ENCODE data around the gene ALDH2.
A peak's percentile ranks its signal among the peaks of the same experiment; 100 is the strongest.
"Not testable (repeated sequence)": the region's sequence is repeated elsewhere in the genome, so short reads cannot be mapped to it uniquely, and the experiment has no call there.

The ALDH2 gene

DNA sequence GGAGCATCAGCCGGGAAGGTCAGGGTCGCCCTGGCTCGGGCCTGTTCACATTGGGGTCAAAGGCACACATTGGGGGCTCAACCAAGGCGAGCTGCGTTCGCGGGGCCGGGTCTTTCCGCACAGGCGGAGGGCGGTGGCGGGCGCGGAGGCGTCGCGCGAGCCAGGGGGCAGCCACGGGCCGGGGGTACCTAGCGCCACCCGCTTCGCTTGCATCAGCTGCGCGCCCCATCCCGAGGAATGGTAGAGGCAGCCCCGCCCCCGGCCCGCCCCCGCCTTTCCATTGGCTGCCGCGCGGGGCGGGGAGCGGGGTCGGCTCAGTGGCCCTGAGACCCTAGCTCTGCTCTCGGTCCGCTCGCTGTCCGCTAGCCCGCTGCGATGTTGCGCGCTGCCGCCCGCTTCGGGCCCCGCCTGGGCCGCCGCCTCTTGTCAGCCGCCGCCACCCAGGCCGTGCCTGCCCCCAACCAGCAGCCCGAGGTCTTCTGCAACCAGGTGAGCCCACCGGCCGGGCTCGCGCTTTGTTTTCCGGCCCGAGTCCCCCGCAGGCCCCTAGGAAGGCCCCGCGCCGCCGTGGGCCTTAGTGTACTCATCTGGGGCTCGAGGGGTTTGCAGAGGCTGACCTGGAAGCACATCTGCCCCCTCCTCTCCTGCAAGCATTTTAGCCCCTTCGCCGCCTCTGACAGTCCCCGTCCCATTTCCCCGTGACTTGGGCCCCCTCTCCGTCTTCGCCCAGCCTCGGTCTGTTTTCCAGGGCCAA, at the start of gene ALDH2:
TSS of gene ALDH2 (plus strand) at position 326 of the 754 bp plus-strand sequence. CDS start at position 376, 50 bp downstream.
- peak; percentile 88 for DNase-seq

GRCh38 chr12:111719316-111719715, 47.4 kb upstream of the ALDH2 start:
- DNase-seq, result not testable (repeated sequence)

DNA sequence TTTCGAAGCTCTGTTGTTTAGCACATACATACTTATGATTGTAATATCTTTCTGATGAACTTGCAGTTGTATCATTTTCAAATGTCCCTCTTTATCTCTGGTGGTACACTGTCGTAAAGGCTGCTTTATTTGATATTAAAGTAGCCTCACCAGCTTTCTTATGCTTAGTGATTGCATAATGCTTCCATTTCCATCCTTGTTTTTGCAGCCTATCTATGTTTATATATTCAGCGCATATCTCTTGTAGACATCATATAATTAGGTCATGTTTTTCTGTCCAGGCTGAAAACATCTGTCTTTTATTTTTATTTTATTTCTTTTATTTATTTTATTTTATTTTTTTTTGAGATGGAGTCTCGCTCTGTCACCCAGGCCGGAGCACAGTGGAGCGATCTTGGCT, 46.3 kb upstream of the ALDH2 start:
- DNase-seq, result no peak

- not testable (repeated sequence) for DNase-seq
Measured at GRCh38 chr12:111723646-111724360, 42.9 kb upstream of the ALDH2 start.

GRCh38 chr12:111728795-111729194, 37.9 kb upstream of the ALDH2 start:
- no peak for DNase-seq

DNA sequence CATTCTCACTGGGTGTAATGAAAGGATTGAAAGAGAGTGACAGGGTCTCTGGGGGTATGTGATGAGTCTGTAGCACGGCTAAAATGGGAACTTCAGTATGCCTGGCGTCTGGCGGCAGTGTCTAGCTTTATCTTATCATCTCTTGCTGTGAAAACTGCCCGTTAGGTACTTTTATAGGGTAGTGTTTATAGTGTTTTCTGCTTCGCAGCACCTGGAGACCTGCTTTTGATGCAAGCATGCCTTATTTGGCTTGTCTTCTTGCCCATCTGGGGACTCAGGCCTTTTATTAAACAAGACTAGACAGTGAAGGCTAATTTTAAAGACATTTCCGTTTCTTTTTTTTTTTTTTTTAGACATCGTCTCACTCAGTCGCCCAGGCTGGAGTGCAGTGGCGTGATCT, 36.3 kb upstream of the ALDH2 start:
- DNase-seq, result no peak

DNA sequence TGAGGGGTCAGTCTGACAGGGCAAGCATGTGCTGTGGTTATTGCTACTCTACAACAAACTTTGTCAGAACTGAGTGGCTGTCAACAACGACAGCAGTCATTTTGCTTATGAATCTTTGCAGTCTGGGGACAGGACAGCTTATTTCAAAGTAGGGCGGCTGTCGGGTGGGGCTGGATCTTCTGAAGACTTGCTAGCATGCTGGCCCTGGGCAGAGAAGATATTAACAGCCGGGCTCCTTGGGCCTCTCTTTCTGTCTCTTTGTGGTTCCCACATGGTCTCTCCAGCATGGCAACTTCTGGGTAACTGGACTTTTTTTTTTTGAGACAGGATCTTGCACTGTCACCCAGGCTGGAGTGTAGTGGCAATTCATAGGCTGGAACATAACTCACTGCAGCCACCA, 33.9 kb upstream of the ALDH2 start:
- DNase-seq, result no peak

DNA sequence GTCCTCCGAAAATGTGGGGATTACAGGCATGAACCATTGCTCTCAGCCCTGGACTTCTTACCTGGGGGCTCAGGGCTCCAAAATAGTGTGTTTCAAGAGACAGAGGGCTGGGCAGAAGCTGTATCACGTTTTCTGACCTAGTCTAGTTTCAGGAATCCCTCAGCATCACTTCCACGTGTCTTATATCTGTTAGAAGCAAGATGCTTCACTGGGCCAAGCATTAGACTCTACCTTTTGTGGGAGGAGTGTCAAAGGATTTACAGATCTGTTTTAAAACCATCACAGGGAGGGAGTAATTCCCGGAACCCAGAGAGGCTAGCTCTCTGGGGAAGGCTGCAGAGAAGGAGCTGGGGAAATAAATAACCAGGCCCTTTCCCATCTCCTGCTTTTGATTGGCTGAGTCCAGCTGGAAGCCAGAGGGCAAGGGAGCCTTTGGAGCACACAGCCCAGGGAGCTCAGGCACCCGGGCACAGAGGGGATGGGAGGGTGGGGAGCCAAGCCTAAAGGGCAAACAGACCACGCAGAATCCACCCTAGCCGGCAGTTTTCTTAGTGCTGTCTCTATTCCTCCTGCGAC, 33.3 kb upstream of the ALDH2 start:
- DNase-seq, result no peak

GRCh38 chr12:111739524-111739923, 27.2 kb upstream of the ALDH2 start:
- not testable (repeated sequence) for DNase-seq

- no peak for DNase-seq
Measured at GRCh38 chr12:111741235-111741812, 25.4 kb upstream of the ALDH2 start.

DNA sequence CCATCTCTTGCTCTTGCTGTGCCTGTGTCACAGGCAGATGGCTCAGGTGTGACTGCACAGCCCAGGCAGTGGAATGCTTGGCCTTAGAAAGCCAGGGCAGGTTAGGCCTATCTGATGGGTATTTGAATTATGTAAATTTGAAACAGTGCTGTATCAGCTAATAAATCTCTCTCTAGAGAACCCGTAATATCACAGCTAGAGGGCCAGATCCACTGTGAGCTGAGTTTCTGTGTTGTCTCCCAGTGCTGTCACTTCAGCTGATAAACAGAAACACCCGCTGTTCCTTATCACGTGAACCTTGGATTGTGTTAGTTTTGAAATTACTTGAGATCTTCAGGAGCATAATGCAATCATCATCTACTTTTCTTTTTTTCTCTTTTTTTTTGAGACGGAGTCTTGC, 21.5 kb upstream of the ALDH2 start:
- DNase-seq, result no peak

GRCh38 chr12:111747333-111747732, 19.4 kb upstream of the ALDH2 start:
- no peak for DNase-seq

- no peak for DNase-seq
Measured at GRCh38 chr12:111748151-111748672, 18.5 kb upstream of the ALDH2 start.

- DNase-seq, result no peak
Measured at GRCh38 chr12:111748867-111749266, 17.9 kb upstream of the ALDH2 start.

GRCh38 chr12:111749391-111749790, 17.3 kb upstream of the ALDH2 start:
- DNase-seq, result no peak

DNA sequence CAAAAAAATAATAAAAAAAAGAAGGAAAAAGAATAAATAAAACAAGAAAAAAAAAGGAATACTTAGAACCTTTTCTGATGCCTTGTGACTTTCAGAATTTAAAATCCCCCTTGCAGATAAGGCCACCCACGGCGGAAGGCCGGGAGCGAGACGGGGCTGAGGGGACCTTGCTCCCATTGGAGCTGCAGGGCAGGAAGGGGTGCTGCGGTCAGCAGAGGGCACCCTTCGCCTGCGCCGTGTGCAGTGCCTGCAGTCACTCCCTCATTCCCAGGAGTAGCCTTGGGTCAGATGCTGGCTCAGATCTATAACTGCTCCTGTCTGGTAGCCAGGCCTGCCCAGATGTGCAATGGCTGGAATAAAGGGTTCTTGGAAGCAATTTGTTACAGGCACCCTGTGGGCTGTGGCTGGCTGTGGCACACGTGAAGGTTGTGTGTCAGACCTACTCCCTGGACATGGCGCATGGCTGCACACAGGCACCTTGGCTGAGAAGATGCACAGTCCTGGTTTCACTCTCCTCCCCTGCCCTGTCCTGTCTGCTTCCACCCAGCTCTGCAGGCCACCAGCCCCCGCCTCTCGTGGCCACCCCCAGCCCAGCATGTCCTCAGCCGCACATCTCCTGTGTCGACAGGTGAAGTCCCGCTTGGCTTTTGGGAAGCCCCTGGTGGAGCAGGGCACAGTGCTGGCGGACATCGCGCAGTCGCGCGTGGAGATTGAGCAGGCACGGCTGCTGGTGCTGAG, 13.4 kb upstream of the ALDH2 start:
- DNase-seq, result peak; percentile 77

GRCh38 chr12:111754671-111755070, 12.1 kb upstream of the ALDH2 start:
- DNase-seq, result no peak

- no peak for DNase-seq
Measured at GRCh38 chr12:111756196-111756595, 10.5 kb upstream of the ALDH2 start.

DNA sequence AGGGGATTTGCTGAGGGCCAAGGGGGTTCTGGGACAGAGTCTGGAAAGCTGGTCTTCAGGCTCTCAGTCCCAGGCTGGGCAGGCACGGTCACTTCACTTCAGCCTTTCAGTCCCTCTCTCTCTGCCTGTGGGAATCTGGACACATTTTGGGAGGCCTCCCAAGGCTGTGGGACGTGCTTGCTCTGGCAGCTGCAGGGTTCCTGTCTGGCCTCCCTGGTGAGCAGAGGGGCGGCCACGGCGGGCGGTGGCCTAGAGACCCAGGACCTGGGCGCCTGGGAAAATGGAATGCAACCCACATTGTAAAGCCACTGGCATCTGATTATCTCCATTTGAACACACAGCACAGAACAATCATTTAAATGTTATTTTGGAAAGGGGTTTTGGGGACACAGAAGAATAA, 10.1 kb upstream of the ALDH2 start:
- DNase-seq, result no peak

DNA sequence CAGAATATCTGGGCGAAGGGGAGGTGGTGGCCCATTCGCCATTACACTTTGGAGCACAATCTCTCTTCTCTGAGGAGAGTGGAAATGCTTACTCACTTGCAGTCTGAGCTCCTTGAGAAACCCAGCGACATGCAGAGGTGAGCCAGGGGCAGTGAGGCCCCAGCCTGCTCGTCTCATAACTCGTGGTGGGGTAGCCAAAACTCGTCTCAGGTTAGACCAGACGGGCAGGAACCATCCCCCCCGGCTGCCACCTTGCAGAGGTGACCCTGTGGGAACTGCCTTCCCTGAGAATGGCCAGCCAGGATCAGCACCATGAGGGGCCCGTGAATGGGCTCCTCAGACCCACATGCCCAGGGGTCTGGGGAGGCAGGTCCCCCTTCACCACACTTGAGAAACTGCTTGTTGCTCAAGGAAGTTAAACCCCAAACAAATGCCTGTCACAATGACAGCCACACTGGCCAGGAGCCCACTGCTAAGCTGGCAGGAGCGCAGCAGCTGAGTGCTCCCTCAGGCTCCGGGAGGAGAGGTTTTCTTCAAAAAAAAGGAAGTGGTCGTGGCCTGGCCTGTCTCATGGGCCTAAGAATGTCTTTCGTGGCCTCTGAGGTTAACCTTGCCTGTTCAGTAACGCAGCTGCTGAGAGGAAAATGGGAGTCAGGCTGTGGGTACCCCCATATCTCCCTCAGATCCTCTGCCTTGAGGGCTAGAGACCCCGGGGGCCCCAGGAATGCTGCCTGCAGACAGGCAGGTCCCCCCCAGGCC, 9.2 kb upstream of the ALDH2 start:
- DNase-seq, result no peak

- DNase-seq, result no peak
Measured at GRCh38 chr12:111758120-111758561, 8.6 kb upstream of the ALDH2 start.

DNA sequence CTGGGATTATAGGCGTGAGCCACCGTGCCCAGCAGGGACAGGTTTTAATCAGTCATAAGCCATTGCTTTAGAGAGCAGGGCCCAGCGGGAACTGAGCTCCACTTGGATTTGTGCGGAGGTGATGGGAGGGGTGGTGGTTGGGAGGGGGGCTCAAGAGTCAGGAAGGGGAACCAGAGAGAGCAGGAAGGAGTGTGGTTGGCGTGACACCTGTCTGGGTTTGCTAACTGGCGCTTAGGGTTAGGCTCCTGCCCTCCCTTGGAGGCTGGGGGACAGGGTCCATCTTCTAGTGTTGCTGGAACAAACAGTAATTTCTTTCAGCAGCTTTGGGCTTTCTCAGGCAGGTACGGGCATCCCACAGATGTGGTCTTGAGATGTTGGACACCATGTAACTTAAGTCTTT, 7.5 kb upstream of the ALDH2 start:
- peak; percentile 84 for DNase-seq
